GM12873 (cell line): ENCODE data around the gene SVIL.

Source experiments
- TF ChIP-seq, protein P1 (sequence below): IDR thresholded peaks from 2 replicates; pipeline ENCODE4 v1.5.1; 2012; ENCODE audit warnings: low read depth, mild to moderate bottlenecking, moderate library complexity, low read length, control low read depth; ENCODE audit not compliant: insufficient read depth; ENCODE audit errors: missing control alignments

The SVIL gene

DNA sequence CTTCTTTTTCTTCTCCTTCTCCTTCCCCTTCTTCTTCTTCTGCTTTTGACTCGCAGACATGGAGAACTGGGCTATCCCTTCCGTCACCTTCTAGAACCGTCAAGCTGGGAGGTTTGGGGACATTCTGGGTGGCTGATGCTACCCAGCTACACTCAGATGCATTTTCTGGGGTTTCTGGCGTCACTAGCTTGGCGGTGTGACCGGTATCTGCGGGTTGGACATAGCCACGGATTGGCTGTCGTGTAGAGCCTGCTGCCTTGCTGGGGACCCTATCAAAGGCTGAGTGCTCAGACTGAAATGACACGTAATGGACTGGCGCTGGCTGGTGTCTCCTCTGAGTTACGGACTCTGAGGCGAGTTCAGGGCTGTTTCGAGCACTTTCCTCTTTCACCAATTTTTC, 101.7 kb downstream of the SVIL start:
- TF ChIP-seq, protein P1, sequence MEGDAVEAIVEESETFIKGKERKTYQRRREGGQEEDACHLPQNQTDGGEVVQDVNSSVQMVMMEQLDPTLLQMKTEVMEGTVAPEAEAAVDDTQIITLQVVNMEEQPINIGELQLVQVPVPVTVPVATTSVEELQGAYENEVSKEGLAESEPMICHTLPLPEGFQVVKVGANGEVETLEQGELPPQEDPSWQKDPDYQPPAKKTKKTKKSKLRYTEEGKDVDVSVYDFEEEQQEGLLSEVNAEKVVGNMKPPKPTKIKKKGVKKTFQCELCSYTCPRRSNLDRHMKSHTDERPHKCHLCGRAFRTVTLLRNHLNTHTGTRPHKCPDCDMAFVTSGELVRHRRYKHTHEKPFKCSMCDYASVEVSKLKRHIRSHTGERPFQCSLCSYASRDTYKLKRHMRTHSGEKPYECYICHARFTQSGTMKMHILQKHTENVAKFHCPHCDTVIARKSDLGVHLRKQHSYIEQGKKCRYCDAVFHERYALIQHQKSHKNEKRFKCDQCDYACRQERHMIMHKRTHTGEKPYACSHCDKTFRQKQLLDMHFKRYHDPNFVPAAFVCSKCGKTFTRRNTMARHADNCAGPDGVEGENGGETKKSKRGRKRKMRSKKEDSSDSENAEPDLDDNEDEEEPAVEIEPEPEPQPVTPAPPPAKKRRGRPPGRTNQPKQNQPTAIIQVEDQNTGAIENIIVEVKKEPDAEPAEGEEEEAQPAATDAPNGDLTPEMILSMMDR = no peak

DNA sequence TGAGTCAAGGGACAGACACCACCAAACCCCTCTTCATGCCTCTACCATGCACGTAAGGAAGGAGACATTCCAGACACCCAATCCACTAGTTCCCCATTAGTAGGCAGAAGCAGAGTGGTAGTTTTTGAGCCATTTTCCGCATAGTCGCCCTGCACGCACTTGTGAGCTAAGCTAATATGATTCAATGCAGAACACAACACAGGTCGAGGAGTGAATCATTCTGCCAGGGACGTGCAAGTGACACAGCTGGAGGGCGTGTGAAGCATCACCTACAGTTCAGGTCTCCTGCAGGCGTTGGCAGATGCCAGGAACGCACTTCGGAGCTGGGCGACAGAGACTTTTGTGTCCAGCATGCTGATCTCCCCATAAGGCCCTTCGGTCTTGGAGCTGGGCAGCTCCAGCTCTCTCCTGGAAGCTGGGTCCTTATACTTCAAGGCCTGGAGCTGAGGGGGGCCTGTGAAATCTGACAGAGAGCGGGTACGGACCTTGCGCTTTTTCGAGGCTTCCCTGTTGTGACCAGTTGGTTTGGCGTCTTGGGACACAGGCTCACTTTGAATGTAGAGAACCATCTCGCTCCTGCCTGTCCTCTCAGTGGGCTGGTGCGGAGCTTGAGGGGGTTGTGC, 102.4 kb downstream of the SVIL start:
- TF ChIP-seq, protein P1 = no peak

- TF ChIP-seq, protein P1 = no peak
Observed at GRCh38 chr10:29530112-29530976, 104.4 kb downstream of the SVIL start.

GRCh38 chr10:29529146-29529545, 105.6 kb downstream of the SVIL start:
- TF ChIP-seq, protein P1 = no peak

DNA sequence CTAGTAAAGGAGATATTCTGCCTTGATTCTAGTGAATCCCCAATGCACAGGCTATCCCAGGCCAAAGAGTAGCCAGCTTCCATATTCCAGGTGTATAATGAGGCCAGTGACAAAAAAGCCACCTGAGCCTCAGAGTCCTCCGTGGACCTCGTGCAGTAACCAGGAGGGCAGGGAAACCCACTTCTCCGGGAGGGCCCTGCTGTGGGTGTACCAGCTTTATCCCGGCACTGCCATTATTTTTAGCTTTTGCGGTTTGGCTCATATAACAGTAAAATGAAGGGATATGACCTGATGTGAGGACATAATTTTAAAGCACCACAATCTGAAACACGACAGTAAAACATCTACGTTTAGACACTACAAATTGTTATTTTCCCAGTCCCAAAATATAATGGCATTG, 109.0 kb downstream of the SVIL start:
- TF ChIP-seq, protein P1 = no peak

GRCh38 chr10:29524720-29525119, 110.1 kb downstream of the SVIL start:
- TF ChIP-seq, protein P1 = no peak

GRCh38 chr10:29524294-29524693, 110.5 kb downstream of the SVIL start:
- TF ChIP-seq, protein P1 = no peak
